Stimulated activated CD4-positive, alpha-beta T cell treated with anti-CD3 and anti-CD28 coated beads, TNF-alpha, amount 100 ng/mL, for 4 hours (primary cell): ENCODE measurements around the gene ZFY.
A peak's percentile ranks its signal among the peaks of the same experiment; 100 is the strongest.

Experiments used
- DNase-seq, 3 experiments: peaks; one replicate each; pipeline ENCODE4 v3.0.0-alpha.2; 2020; ENCODE audit warnings: low read depth in 3 of 3

ZFY gene

GRCh38 chrY:2934861-2935715 is at the start of gene ZFY:
Gene ZFY (plus strand): TSS chrY:2935381. CDS start chrY:2953937, 18,556 bp downstream.
- peak; percentile 28 to 46 (median 44) for DNase-seq

GRCh38 chrY:2885880-2886279 is 49.3 kb upstream of the ZFY start:
- no peak for DNase-seq

DNA sequence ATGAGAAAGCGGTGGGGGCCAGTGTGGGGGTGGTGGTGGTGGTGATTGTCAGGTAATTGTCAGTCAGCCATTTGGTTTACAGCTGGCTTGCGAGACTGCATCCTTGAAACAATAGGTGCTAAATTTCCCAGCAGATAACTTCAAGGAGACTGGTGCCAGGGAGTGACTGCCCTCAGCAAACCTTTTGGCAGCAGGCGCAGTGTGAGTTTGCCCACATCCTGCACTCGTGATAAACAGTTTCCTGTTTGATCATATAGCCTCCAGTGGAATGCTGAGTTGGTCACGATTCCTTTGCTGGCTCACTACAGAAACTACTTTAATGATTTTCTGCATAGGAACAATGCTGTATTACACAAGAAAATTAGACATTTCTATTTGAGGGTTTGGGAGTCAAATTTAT is 47.8 kb upstream of the ZFY start:
- no peak for DNase-seq

DNA sequence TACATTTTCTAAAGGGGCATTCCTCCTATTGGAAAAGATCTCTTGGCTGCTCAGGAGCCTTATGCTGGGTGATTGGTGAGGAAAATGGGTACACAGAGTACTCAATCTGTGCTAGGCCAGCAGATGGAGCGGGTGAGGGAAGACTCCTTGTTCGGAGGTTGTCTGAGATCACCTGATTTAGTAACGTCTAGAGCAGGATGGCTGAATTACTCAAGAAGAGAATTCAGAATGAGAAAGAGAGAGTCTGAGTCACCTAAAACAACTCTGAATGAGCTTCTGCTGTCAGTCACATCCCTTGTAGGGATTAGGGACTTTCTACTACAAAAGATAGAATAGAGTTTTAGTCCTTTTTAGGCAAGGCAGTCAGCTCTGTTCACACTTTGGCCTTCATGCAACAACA is 47.2 kb upstream of the ZFY start:
- DNase-seq: no peak

GRCh38 chrY:2893471-2893870 is 41.7 kb upstream of the ZFY start:
- no peak for DNase-seq

DNA sequence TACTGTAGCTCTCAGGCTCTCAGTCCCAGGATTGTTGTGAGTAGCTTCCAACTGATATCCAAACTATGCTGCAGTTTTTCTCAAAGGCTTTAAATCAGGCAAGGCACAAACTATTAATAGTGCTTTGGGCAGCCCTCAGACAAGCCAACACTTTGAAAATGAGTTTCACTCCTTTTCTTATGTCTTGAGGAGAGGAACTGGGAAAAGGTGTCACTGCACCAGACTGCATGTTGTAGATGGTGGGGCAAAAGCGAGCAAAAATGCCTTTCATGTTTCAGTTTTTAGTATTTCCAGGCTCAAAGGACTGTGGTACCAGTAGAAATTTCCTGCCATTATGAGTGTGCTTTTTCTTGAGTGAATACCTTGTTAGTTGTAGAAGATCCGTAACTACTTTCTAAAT is 39.1 kb upstream of the ZFY start:
- DNase-seq: no peak

DNA sequence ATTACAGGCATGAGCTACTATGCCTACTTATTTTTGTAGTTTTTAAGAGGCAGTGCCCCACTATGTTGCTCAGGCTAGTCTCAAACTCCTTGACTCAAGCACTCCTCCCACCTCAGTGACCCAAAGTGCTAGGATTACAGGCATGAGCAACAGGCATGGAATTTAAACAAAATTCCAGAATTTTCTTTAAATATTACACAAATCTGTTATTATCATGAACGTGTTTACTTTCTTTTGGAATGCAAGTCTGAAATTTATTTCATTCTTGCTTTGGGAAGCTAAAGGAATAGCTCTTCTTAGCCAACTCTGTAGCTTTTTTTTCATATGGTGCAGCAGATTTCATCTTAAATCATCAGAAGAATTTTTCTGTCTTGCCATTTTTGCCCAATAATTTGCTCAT is 27.8 kb upstream of the ZFY start:
- no peak for DNase-seq

GRCh38 chrY:2913066-2913815 is 21.9 kb upstream of the ZFY start:
- no peak for DNase-seq

DNA sequence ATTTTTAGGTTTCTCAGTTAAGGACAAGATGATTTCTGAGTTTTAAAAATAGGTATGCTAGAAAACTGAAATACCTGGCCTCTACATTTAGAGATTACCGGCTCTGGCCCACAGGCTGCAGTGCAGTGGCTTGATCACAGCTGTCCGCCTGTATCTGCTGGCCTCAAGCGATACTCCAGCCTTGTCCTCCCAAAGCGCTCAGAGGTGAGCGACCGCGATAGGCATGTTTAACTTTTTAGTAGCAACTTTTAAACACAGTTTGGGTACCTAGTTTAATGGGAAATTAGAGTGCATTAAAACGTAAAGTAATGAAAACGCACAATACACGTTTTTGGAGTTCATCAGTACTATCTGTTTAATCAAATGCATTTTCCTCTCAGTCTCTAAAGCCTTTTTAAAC is 1.1 kb upstream of the ZFY start:
- no peak for DNase-seq

DNA sequence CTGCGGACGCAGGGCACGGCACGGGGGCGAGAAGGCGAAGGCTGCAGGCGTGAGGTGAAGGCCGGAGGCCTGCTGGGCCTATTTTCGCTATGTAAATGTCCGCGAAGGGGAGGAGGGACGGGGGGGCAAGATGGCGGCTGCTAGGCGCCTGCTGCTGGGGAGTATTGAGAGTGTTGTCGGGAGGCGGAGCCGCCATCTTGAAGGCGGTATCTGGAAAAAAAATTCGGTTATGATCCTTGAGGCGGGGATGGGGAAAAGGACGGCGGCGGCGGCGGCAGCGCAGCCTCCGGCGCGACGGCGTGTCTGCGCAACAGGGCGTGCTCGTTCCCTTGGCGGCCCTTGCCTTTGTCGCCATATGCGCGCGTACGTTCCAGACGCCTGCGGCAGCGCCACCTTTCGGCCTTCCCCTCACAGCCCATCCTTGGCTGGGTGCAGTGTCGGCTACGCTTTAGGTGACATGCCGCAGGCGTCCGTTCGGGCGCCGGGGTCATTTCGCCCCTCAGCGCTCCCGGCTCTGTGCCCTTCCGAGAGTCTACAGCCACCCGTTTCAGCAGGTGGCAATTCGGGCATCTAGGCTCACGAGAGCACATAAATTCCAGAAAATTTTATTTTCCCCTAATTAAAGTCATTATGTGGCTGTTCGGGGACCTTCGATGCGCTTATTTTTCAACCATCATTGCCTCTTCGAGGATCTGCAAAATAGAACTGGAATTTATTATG is 695 bp downstream of the ZFY start:
- DNase-seq: peak; percentile 63 to 75 (median 70)

- no peak for DNase-seq
These were observed 1.2 kb downstream of the ZFY start for GRCh38 chrY:2936436-2936750.

GRCh38 chrY:2937149-2937548 is 2.0 kb downstream of the ZFY start:
- no peak for DNase-seq

DNA sequence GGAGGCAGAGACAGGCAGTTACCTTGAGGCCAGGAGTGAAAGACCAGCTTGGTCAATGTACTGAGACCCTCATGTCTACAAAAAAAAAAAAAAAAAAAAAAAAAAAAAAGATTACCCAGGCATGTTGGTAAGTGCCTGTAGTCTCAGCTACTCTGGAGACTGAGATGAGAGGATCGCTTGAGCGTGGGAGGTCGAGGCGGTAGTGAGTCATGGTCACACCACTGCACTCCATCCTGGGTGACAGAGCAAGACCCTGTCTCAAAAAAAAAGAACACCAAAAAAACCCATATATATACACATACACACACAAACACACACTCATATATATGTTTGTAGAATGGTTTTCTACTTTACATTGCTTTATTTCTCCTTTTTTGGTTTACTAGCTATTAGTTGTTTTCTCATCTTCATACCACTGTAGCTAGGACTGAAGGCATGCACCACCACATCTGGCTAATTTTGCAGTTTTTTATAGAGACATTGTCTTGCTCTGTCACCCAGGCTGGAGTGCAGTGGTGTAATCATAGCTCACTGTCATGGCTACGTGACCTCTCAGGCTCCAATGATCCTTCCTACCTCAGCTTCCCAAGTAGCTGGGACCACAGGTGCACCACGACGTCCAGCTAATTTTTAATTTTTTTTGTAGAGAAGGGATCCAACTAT is 14.5 kb downstream of the ZFY start:
- peak in 1 of 3 experiments; percentile 5 for DNase-seq

DNA sequence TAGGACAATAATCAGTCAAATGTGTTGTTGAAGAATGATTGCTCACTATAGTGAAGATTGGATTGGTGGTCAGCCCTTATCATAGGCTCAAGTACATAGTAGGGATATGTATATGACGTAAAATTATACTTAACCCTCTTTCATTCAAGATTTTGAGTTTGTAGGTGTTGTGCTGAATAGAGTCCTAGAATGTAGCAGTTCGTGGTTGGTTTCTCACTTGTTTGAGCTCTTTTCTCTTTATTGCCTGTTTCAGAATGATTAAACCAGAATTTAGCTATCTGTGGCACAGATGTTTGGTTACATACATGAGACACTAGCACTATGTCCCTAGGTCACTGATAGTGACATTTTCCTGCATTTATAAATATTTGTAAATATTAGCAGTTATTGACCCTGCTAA is 15.5 kb downstream of the ZFY start:
- DNase-seq: no peak

GRCh38 chrY:2952912-2953311 is 17.7 kb downstream of the ZFY start:
- no peak for DNase-seq

- no peak for DNase-seq
These were observed 19.6 kb downstream of the ZFY start for GRCh38 chrY:2954735-2955134.

GRCh38 chrY:2955561-2955960 is 20.4 kb downstream of the ZFY start:
- no peak for DNase-seq

DNA sequence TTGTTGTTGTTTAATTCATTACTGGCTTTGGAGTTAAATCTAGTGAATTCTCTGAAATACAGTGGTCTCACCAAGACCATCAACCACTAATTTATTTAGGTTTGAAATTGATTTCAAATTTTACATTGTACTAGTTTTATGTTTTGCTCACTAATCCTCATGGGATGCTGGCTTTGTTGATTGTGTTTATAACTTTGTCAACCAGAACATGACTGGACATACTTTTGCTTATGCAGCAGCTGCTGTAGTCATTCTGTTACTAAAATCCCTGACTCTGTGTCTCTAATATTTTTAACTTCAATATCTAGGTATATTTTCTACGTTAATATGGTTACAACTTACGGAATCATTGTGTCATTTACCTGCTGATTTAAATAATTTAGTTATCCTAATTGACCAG is 26.9 kb downstream of the ZFY start:
- DNase-seq: no peak

- no peak for DNase-seq
These were observed 29.6 kb downstream of the ZFY start for GRCh38 chrY:2964814-2965213.

- no peak for DNase-seq
These were observed 30.4 kb downstream of the ZFY start for GRCh38 chrY:2965629-2966028.

DNA sequence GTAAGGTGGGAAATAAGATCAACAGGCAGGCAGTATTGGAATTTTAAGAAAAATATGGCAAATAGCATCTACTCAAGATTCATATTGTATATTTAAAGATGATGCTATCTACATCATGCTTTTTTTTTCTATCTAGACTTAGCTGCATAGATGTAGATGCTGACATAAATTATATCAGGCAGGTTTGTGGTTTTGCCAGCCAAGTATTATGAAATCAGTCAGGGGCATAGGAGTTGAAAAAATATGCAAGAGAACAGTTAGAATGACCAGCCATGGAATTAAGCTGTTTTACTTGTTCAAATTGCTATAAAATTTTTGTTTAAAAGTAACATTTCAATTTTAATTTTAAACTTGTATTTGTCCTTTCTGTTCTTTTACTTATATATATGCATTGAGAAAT is 34.4 kb downstream of the ZFY start:
- no peak for DNase-seq

DNA sequence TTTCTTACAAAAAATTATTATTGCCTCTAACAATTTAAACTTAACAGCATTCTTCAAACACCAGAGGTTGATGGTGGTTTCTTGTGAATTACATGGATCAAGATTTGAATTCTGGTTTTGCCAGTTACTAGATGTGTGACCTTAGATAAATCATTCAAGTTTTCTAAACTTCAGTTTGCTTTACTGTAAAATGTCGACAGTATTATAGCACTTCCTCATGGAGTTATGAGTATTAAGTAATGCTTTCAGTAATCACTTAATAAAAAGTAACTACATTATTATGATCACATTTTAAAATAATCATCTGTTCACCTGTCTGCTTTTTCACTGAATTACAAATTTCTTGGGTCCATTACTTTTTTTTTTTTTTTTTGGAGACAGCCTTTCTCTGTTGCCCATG is 37.5 kb downstream of the ZFY start:
- no peak for DNase-seq
